Measurements from ENCODE around the gene NOL3.

DNA sequence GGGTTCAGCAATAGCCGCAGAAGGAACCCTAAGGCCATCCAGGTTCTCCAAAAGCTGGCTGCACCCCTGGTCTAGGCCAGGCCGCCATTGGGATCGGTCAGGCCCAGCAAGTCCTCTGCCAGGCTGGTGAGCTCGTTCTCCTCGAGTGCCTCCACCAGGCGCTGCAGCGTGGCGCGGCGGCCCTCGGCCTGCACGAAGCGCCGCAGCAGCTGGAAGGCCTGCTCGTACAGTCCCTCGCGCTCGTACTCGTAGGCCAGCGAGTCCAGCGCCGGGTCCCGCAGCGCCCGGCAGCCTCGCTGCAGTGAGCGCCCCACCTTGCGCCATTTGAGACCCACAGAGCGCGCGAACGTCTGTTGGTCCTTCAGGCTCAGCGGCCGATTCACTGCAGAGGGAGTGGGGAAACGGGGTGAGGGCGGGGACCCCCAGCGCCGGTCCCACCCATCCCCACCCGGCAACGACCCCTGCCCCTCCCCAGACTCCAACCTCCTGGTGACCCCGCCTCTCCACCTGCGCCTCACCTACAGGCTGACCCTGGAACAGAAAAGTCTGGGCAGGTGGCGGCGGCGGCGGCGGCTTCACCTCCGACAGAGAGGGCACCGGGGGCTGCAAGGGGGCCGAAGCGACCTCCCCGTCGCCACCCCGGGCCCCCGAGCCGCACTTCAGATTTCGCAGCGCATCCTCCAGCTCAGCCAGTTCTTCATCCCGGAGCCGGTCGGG lies 15.6 kb upstream of the NOL3 start:
- TF ChIP-seq POLR2AphosphoS5 (IDR thresholded peaks at IDR 0.05; ENCODE audit: borderline replicate concordance, low read depth, low read length) (no peak), EZH2 (IDR thresholded peaks at IDR 0.05) (no peak)
